Measurements from ENCODE around the gene ZNF236. TPM values are rescaled to one million over a fixed set of nuclear protein-coding genes. Genes with fewer than 3 reads are reported as not detected.

ZNF236 gene
- total RNA-seq, 1 donor from 2014 or later = 18.4 TPM

DNA sequence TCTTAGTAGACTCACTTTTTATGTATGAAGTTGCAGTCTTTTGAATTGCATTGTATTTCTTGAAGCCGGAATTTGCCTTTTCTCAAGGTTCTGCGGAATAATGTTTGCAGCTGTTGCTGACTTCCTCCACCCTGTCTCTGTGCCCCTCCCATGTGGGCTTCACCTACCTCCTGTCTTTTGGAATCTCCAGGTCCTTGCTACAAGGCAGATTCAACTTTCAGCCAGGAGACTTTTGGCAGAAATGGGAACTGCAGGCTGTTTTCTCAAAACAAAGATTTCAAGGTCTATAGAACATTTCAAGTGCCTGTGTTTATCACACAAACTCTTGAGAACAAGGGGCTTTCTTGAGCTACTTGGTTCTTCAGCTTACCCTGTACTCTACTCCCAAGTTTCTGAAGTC is 25.6 kb downstream of the ZNF236 start:
- Mint-ChIP-seq H3K9me3 (no peaks in the 10 kb centered on the region), H3K27ac (ENCODE audit: unreplicated experiment) (no peak overlapping the region), H3K4me1 (no peaks in the 10 kb centered on the region), H3K4me3 (no peak overlapping the region), H3K27me3 (ENCODE audit: low read depth) (no peaks in the 10 kb centered on the region), H3K36me3 (ENCODE audit: low read depth) (peaks cover 9% of the 10 kb centered on the region)
- DNase-seq (ENCODE audit: low read depth, low spot score) = no peak
- TF ChIP-seq CTCF (conservative IDR thresholded peaks at IDR 0.05) = peak; percentile 40

DNA sequence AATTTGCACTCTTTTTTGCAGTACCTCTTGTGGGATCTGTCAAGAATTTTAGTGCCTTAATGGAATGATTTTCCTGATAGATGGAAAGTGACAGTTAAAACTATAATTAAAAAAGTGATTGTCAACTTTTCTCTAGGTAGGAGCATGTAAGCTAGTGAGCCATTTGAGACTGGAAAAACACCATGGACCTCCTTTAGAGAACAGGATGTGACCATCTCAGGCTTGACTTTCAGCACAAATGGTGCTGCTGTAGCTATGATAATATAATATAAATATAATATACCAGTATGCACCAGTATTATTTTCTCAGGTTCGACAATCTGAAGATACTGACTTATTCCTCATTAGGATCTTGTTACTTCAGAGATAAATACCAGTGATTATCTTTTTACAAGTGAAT is 27.8 kb downstream of the ZNF236 start:
- DNase-seq (ENCODE audit: low read depth, low spot score) = no peak
- no peak overlapping the region for H3K27ac Mint-ChIP-seq (ENCODE audit: unreplicated experiment)
- no peaks in the 10 kb centered on the region for H3K4me1 Mint-ChIP-seq
- H3K36me3 Mint-ChIP-seq (ENCODE audit: low read depth) = peaks cover 9% of the 10 kb centered on the region
- H3K4me3 Mint-ChIP-seq = no peak overlapping the region
- no peaks in the 10 kb centered on the region for H3K27me3 Mint-ChIP-seq (ENCODE audit: low read depth)
- no peaks in the 10 kb centered on the region for H3K9me3 Mint-ChIP-seq
- no peak for TF ChIP-seq CTCF (conservative IDR thresholded peaks at IDR 0.05)

- DNase-seq (ENCODE audit: low read depth, low spot score) = no peak
- peaks cover 6% of the 10 kb centered on the region for H3K4me1 Mint-ChIP-seq
- no peak overlapping the region for H3K4me3 Mint-ChIP-seq
- no peaks in the 10 kb centered on the region for H3K27me3 Mint-ChIP-seq (ENCODE audit: low read depth)
- no peak overlapping the region for H3K27ac Mint-ChIP-seq (ENCODE audit: unreplicated experiment)
- TF ChIP-seq CTCF (conservative IDR thresholded peaks at IDR 0.05) = no peak
- peaks cover 14% of the 10 kb centered on the region for H3K36me3 Mint-ChIP-seq (ENCODE audit: low read depth)
- H3K9me3 Mint-ChIP-seq = no peaks in the 10 kb centered on the region
Observed at GRCh38 chr18:76855594-76855993, 33.2 kb downstream of the ZNF236 start.

DNA sequence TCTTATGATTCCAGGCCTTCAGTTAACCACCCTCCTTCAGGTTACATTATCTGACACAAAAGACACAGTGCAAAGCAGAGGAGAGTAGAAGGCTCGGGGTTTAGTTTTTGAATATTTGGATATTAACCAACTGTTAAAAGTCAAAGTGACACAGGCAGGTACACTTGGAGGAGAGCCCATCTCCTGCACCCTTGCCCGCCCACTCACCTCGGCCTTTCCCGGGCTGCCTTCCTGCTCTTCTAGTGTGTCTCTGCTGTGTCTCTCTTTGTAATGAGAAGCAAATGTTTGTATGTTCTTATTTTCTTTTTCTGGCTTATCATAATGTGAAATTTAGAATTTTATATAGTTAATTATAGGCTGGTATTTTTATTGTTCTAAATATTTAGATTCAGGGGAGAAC is 35.1 kb downstream of the ZNF236 start:
- no peak for TF ChIP-seq CTCF (conservative IDR thresholded peaks at IDR 0.05)
- Mint-ChIP-seq H3K4me1 (peaks cover 10% of the 10 kb centered on the region), H3K36me3 (ENCODE audit: low read depth) (peaks cover 14% of the 10 kb centered on the region), H3K27ac (ENCODE audit: unreplicated experiment) (no peak overlapping the region), H3K4me3 (no peak overlapping the region), H3K9me3 (no peaks in the 10 kb centered on the region), H3K27me3 (ENCODE audit: low read depth) (no peaks in the 10 kb centered on the region)
- DNase-seq (ENCODE audit: low read depth, low spot score) = no peak

DNA sequence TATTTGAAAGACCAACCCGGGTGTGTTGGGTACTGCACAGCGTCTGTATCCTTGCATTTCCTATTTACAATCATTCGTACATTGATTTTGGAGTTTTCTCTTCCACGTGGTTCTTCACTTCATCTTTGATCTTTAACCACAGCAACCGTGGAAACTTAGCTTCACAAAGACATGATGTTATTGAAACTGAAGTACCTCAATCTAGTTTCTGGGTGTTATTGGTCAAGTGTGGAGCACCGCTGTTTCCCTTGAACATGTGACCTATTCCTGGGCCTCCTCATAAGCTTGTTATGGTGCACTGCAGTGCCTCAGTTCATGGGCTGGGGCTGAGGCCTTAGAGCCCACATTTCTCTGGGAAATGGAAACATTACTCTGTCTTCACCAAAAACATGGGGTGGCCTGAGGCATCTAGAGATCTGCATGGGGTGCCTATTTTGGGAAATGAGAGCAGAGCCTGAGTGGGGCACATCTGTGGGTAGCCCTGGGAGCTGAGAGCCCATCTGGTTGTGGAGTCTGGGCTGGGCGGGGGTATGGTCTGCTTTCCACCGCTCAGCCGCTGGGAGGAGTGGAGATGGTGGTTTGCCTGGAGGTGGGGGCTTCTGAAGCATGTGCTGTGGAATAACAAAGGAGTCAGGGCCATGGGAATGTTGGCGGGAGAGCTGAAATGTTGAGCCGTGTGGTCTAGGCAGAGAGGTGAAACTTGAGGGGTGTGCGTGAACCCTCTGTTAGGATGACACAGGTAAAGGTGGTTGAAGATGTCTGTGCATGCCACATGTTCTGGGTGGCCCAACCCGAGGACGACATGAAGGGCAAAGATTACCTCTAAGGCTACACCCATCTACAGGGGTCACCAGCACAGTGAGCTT is 37.4 kb downstream of the ZNF236 start:
- H3K27ac Mint-ChIP-seq (ENCODE audit: unreplicated experiment) = peak overlapping the region; percentile 75
- no peak for TF ChIP-seq CTCF (conservative IDR thresholded peaks at IDR 0.05)
- no peaks in the 10 kb centered on the region for H3K9me3 Mint-ChIP-seq
- H3K27me3 Mint-ChIP-seq (ENCODE audit: low read depth) = no peaks in the 10 kb centered on the region
- H3K36me3 Mint-ChIP-seq (ENCODE audit: low read depth) = peaks cover 25% of the 10 kb centered on the region
- peaks cover 10% of the 10 kb centered on the region for H3K4me1 Mint-ChIP-seq
- no peak overlapping the region for H3K4me3 Mint-ChIP-seq
- no peak for DNase-seq (ENCODE audit: low read depth, low spot score)
